Measurements from ENCODE around the gene POT1. TPM values are rescaled to one million over a fixed set of nuclear protein-coding genes. Genes with fewer than 3 reads are reported as not detected.

The POT1 gene
- total RNA-seq, 1 experiment from 2014 or later, result 20.2 TPM

GRCh38 chr7:124776153-124776552, 153.5 kb downstream of the POT1 start:
- TF ChIP-seq EZH2 (IDR thresholded peaks at IDR 0.05; ENCODE audit: low read length, unreplicated experiment) (no peak), EZH2phosphoT487 (IDR thresholded peaks at IDR 0.05; ENCODE audit: borderline replicate concordance, low read length) (no peak)
- TF ChIP-seq, protein P1, sequence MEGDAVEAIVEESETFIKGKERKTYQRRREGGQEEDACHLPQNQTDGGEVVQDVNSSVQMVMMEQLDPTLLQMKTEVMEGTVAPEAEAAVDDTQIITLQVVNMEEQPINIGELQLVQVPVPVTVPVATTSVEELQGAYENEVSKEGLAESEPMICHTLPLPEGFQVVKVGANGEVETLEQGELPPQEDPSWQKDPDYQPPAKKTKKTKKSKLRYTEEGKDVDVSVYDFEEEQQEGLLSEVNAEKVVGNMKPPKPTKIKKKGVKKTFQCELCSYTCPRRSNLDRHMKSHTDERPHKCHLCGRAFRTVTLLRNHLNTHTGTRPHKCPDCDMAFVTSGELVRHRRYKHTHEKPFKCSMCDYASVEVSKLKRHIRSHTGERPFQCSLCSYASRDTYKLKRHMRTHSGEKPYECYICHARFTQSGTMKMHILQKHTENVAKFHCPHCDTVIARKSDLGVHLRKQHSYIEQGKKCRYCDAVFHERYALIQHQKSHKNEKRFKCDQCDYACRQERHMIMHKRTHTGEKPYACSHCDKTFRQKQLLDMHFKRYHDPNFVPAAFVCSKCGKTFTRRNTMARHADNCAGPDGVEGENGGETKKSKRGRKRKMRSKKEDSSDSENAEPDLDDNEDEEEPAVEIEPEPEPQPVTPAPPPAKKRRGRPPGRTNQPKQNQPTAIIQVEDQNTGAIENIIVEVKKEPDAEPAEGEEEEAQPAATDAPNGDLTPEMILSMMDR (conservative IDR thresholded peaks at IDR 0.05; ENCODE audit: low read depth, low read length), result no peak
- CTCF ChIA-PET, result no interaction called here
- intact Hi-C loops (cut with micrococcal nuclease), result no loop called here
- DNase-seq (no peak), ATAC-seq (no peak)
- H3K36me3 ChIP-seq (ENCODE audit: low read depth, low read length), result no peaks in the 10 kb centered on the region; the same call in 1 of the 2 replicates
- no peak overlapping the region for H2AFZ ChIP-seq (ENCODE audit: low read length)
- H3K4me2 ChIP-seq (ENCODE audit: low read length), result no peak overlapping the region
- H3K4me3 ChIP-seq (ENCODE audit: low read length), result no peak overlapping the region
- peaks cover 13% of the 10 kb centered on the region for H3K4me1 ChIP-seq (ENCODE audit: insufficient read depth, low read length)
- no TSS peak for BruUV-seq (replicated peaks)
- H3K27ac ChIP-seq (ENCODE audit: low read length), result no peak overlapping the region
- H3K9ac ChIP-seq (ENCODE audit: low read length), result no peak overlapping the region
- H4K20me1 ChIP-seq (ENCODE audit: low read length), result no peaks in the 10 kb centered on the region
- no peaks in the 10 kb centered on the region for H3K27me3 ChIP-seq (ENCODE audit: low read length)
- no peaks in the 10 kb centered on the region for H3F3A ChIP-seq (ENCODE audit: low read length, unreplicated experiment)
- H3K9me2 ChIP-seq (replicated peaks; ENCODE audit: low read length), result no peaks in the 10 kb centered on the region
- POLR2A ChIA-PET (ENCODE audit: unreplicated experiment), result no interaction called here
- H3K79me2 ChIP-seq (ENCODE audit: low read length), result no peaks in the 10 kb centered on the region
- H3K9me3 ChIP-seq (ENCODE audit: low read length), result peaks cover 8% of the 10 kb centered on the region; the same call in 1 of the 2 replicates

GRCh38 chr7:124775422-124775821, 154.2 kb downstream of the POT1 start:
- BruUV-seq (replicated peaks), result no TSS peak
- Histone ChIP-seq H3K4me3 (ENCODE audit: low read length) (no peak overlapping the region), H2AFZ (ENCODE audit: low read length) (no peak overlapping the region), H3K9me2 (replicated peaks; ENCODE audit: low read length) (no peaks in the 10 kb centered on the region), H3K79me2 (ENCODE audit: low read length) (no peaks in the 10 kb centered on the region), H3F3A (ENCODE audit: low read length, unreplicated experiment) (no peaks in the 10 kb centered on the region), H3K4me1 (ENCODE audit: insufficient read depth, low read length) (peaks cover 10% of the 10 kb centered on the region; the same call in 1 of the 2 replicates), H4K20me1 (ENCODE audit: low read length) (no peaks in the 10 kb centered on the region), H3K9me3 (ENCODE audit: low read length) (peaks cover 8% of the 10 kb centered on the region; the same call in 1 of the 2 replicates), H3K27me3 (ENCODE audit: low read length) (no peaks in the 10 kb centered on the region), H3K4me2 (ENCODE audit: low read length) (no peak overlapping the region), H3K9ac (ENCODE audit: low read length) (no peak overlapping the region), H3K36me3 (ENCODE audit: low read depth, low read length) (no peaks in the 10 kb centered on the region; the same call in 1 of the 2 replicates), H3K27ac (ENCODE audit: low read length) (no peak overlapping the region)
- intact Hi-C loops (cut with micrococcal nuclease), result no loop called here
- POLR2A ChIA-PET (ENCODE audit: unreplicated experiment), result no interaction called here
- DNase-seq, result no peak
- no peak for ATAC-seq
- TF ChIP-seq EZH2phosphoT487 (IDR thresholded peaks at IDR 0.05; ENCODE audit: borderline replicate concordance, low read length), result no peak
- no peak for TF ChIP-seq EZH2 (IDR thresholded peaks at IDR 0.05; ENCODE audit: low read length, unreplicated experiment)
- TF ChIP-seq, protein P1 (conservative IDR thresholded peaks at IDR 0.05; ENCODE audit: low read depth, low read length), result no peak
- CTCF ChIA-PET, result no interaction called here

GRCh38 chr7:124773938-124774337, 155.7 kb downstream of the POT1 start:
- intact Hi-C loops (cut with micrococcal nuclease), result no loop called here
- Histone ChIP-seq H3K4me1 (ENCODE audit: insufficient read depth, low read length) (peaks cover 10% of the 10 kb centered on the region; the same call in 1 of the 2 replicates), H3F3A (ENCODE audit: low read length, unreplicated experiment) (no peaks in the 10 kb centered on the region), H3K4me2 (ENCODE audit: low read length) (no peak overlapping the region), H3K27me3 (ENCODE audit: low read length) (no peaks in the 10 kb centered on the region), H3K27ac (ENCODE audit: low read length) (no peak overlapping the region), H3K9me2 (replicated peaks; ENCODE audit: low read length) (no peaks in the 10 kb centered on the region), H3K9ac (ENCODE audit: low read length) (no peak overlapping the region), H2AFZ (ENCODE audit: low read length) (no peak overlapping the region), H3K36me3 (ENCODE audit: low read depth, low read length) (no peaks in the 10 kb centered on the region), H4K20me1 (ENCODE audit: low read length) (no peaks in the 10 kb centered on the region), H3K79me2 (ENCODE audit: low read length) (no peaks in the 10 kb centered on the region), H3K9me3 (ENCODE audit: low read length) (no peaks in the 10 kb centered on the region), H3K4me3 (ENCODE audit: low read length) (no peak overlapping the region)
- ATAC-seq, result no peak
- no TSS peak for BruUV-seq (replicated peaks)
- ChIA-PET CTCF (no interaction called here), POLR2A (ENCODE audit: unreplicated experiment) (no interaction called here)
- no peak for DNase-seq
- TF ChIP-seq, protein P1 (conservative IDR thresholded peaks at IDR 0.05; ENCODE audit: low read depth, low read length), result no peak
